ENCODE results near the gene ST7L. TPM values are rescaled to one million over a fixed set of nuclear protein-coding genes. Genes with fewer than 3 reads are reported as not detected.

The ST7L gene
- total RNA-seq, 2 donors from 2014 or later = 18.0 to 18.2 TPM

DNA sequence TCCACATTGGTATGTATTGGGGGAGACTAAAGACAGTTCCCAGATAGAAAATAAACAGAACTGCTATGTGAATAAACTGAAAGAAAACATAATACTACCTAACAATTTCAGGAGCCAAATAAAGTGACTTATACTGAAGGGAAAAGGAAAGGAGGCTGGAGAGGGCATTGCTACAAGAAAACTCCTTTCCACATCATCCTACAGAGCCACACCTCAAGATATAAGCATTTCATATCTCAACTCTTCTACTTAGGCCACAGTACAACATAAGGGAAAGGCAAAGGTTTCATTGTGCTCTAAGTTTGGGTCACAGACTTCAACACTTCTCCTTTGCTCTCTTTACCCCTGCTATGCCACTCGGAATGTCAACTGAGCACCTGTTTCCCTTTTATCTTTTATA, 54.9 kb downstream of the ST7L start:
- H3K27ac ChIP-seq (ENCODE audit: low read depth, low read length) = no peak overlapping the region
- Mint-ChIP-seq H3K9me3 (peaks cover 4% of the 10 kb centered on the region), H3K36me3 (ENCODE audit: low read depth) (peaks cover 22% of the 10 kb centered on the region), H3K4me1 (no peaks in the 10 kb centered on the region), H3K27me3 (ENCODE audit: insufficient read depth) (no peaks in the 10 kb centered on the region), H3K27ac (no peak overlapping the region), H3K4me3 (no peak overlapping the region)
- no peak for DNase-seq
- H3K4me1 ChIP-seq (ENCODE audit: control insufficient read depth, insufficient read depth, low read length) = peaks cover 4% of the 10 kb centered on the region
- 80 to 94% methylated on average over 1 of the region's 1 CpG for WGBS, 2 experiments (ENCODE audit: insufficient coverage in 1 of 2, insufficient read length in 1 of 2)
- TF ChIP-seq, protein P1, sequence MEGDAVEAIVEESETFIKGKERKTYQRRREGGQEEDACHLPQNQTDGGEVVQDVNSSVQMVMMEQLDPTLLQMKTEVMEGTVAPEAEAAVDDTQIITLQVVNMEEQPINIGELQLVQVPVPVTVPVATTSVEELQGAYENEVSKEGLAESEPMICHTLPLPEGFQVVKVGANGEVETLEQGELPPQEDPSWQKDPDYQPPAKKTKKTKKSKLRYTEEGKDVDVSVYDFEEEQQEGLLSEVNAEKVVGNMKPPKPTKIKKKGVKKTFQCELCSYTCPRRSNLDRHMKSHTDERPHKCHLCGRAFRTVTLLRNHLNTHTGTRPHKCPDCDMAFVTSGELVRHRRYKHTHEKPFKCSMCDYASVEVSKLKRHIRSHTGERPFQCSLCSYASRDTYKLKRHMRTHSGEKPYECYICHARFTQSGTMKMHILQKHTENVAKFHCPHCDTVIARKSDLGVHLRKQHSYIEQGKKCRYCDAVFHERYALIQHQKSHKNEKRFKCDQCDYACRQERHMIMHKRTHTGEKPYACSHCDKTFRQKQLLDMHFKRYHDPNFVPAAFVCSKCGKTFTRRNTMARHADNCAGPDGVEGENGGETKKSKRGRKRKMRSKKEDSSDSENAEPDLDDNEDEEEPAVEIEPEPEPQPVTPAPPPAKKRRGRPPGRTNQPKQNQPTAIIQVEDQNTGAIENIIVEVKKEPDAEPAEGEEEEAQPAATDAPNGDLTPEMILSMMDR (conservative IDR thresholded peaks at IDR 0.05) = no peak
- peaks cover 10% of the 10 kb centered on the region for H3K36me3 ChIP-seq (ENCODE audit: control insufficient read depth, insufficient read depth, low read length)
- no peaks in the 10 kb centered on the region for H3K9me3 ChIP-seq (ENCODE audit: control insufficient read depth, low read length)
- H3K4me3 ChIP-seq (ENCODE audit: low read length) = no peak overlapping the region
- no peak overlapping the region for H3K9ac ChIP-seq (ENCODE audit: extremely low read depth, low read length, poor library complexity, severe bottlenecking)
- no peaks in the 10 kb centered on the region for H3K27me3 ChIP-seq (ENCODE audit: control insufficient read depth, insufficient read depth, low read length, poor library complexity, severe bottlenecking)

DNA sequence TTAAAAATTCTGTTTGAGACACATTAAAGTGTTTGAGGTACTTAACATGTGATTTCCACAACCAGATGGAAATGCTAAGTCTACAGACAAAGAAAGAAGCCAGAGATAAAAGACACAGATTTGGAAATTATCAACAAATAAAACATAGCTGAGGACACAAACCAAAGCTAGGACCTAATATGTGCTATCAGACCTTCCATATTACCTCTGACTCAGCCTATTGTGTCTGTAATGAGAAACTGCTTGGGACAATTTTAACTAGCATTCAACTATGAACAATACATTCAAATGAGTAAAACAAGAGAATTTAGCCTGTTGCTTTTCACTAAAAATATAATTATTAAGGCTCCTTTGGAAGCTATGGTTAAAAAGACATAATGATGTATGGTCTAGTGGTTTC, 55.6 kb downstream of the ST7L start:
- no peak overlapping the region for H3K4me3 Mint-ChIP-seq
- no peaks in the 10 kb centered on the region for H3K27me3 Mint-ChIP-seq (ENCODE audit: insufficient read depth)
- no peak for DNase-seq
- no peak overlapping the region for H3K27ac ChIP-seq (ENCODE audit: low read depth, low read length)
- peaks cover 10% of the 10 kb centered on the region for H3K36me3 ChIP-seq (ENCODE audit: control insufficient read depth, insufficient read depth, low read length)
- no peak overlapping the region for H3K9ac ChIP-seq (ENCODE audit: extremely low read depth, low read length, poor library complexity, severe bottlenecking)
- H3K4me3 ChIP-seq (ENCODE audit: low read length) = no peak overlapping the region
- H3K27ac Mint-ChIP-seq = no peak overlapping the region
- no peaks in the 10 kb centered on the region for H3K27me3 ChIP-seq (ENCODE audit: control insufficient read depth, insufficient read depth, low read length, poor library complexity, severe bottlenecking)
- H3K4me1 Mint-ChIP-seq = no peaks in the 10 kb centered on the region
- peaks cover 4% of the 10 kb centered on the region for H3K9me3 Mint-ChIP-seq
- peaks cover 23% of the 10 kb centered on the region for H3K36me3 Mint-ChIP-seq (ENCODE audit: low read depth)
- TF ChIP-seq, protein P1 (conservative IDR thresholded peaks at IDR 0.05) = no peak
- H3K9me3 ChIP-seq (ENCODE audit: control insufficient read depth, low read length) = no peaks in the 10 kb centered on the region
- H3K4me1 ChIP-seq (ENCODE audit: control insufficient read depth, insufficient read depth, low read length) = peaks cover 4% of the 10 kb centered on the region

DNA sequence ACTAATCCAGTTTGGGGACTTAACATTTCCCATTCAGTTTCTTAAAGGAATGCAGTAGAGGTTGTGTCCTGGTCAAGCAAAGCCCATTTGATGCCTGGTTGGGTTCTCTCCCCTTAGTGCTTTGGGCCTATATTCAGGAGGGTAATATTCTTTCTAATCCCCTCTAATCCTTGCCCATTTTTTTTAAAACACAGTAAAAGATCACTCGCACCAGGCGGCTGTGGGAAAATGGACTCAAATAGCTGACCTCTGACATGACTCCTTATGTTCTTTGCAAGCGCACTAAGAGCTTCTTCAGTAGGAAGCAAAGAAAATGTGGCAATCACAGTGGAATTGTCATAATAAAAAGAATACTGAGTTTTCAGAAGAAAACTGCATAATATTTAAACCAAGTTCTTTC, 60.3 kb downstream of the ST7L start:
- TF ChIP-seq, protein P1 (conservative IDR thresholded peaks at IDR 0.05) = no peak
- H3K9ac ChIP-seq (ENCODE audit: extremely low read depth, low read length, poor library complexity, severe bottlenecking) = no peak overlapping the region
- no peaks in the 10 kb centered on the region for H3K4me1 Mint-ChIP-seq
- H3K36me3 ChIP-seq (ENCODE audit: control insufficient read depth, insufficient read depth, low read length) = peaks cover 9% of the 10 kb centered on the region
- no peak overlapping the region for H3K4me3 ChIP-seq (ENCODE audit: low read length)
- H3K4me1 ChIP-seq (ENCODE audit: control insufficient read depth, insufficient read depth, low read length) = no peaks in the 10 kb centered on the region
- no peaks in the 10 kb centered on the region for H3K27me3 ChIP-seq (ENCODE audit: control insufficient read depth, insufficient read depth, low read length, poor library complexity, severe bottlenecking)
- H3K9me3 ChIP-seq (ENCODE audit: control insufficient read depth, low read length) = no peaks in the 10 kb centered on the region
- H3K9me3 Mint-ChIP-seq = peaks cover 4% of the 10 kb centered on the region
- H3K27me3 Mint-ChIP-seq (ENCODE audit: insufficient read depth) = no peaks in the 10 kb centered on the region
- DNase-seq = no peak
- no peak overlapping the region for H3K27ac ChIP-seq (ENCODE audit: low read depth, low read length)
- 96% methylated on average over 3 of the region's 3 CpGs for WGBS, 2 experiments (ENCODE audit: insufficient coverage in 1 of 2, insufficient read length in 1 of 2)
- no peak overlapping the region for H3K27ac Mint-ChIP-seq
- H3K4me3 Mint-ChIP-seq = no peak overlapping the region
- H3K36me3 Mint-ChIP-seq (ENCODE audit: low read depth) = peaks cover 12% of the 10 kb centered on the region
